GM19463 (cell line): ENCODE results near the gene CKMT2.

Experiments
- ATAC-seq: cut with Tn5 transposase; IDR thresholded peaks from one replicate; pipeline ENCODE4 v1.9.1; 2021; ENCODE audit warnings: mild to moderate bottlenecking, moderate library complexity; ENCODE audit not compliant: unreplicated experiment

CKMT2 gene

DNA sequence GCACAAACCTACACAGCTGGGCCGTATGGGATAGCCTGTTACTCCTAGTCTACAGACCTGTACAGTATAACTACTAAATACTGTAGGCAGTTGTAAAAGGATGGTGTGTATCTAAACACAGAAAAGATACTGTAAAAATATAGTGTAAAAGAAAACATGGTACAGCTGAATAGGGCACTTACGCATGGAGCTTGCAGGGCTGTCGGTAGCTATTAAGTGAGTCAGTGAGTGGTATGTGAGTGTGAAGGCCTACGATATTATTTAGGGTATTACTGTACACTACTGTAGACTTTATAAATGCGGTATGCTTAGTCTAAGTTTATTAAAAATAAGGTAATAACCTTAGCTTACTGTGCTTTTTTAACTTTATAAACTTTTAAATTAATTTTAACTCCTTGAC, 69.5 kb downstream of the CKMT2 start:
- no peak for ATAC-seq

DNA sequence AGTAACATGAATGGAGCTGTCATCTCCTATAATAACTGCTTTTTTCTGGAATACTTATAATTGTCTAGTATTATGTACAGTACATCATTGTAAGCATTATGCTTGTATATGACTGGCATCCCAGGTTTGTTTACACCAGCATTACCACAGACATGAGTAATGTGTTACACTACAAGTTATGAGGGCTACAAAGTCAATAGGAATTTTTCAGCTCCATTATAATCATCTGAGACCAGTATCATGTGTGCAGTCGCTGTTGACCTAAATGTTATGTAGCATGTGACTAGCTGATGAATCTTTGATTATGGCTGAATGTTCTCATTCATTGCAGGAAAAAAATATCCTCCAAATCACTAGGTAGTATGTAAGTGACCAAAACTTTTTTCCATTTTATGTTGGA, 70.4 kb downstream of the CKMT2 start:
- ATAC-seq = no peak

DNA sequence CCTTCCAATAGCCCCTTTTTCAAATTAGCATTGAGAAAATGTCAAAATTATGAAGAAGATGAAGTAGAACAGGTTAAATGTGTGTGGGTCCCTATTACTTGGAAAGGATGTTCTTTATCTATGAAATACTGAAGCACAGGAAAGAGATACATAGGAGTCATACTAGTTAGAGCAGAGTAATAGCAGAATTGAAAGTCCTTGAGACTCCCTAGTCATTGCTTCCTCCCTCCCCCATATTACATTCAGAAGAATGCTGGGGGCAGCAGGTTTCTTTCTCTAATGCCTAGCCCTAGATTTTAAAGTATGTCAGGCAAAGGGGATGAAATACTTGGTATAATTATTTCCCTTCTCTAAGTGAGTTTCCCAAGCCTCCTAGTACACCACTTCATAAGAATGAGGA, 72.7 kb downstream of the CKMT2 start:
- no peak for ATAC-seq

DNA sequence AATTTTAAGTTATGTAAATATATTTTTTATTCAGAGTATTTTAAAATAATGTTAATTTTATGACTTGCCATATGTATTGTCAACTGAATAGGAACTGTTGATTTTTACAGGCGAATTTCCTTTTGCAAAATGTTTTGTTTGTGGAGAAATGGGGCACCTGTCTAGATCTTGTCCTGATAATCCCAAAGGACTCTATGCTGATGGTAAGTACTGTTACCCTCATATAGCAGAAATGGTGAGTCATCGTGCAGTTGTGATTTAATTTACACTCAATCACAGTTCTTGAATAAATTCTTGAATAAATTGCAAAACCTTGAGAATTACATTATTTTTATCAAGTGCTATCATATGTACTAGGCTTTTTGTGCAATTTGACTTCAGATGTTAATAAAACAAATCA, 75.7 kb downstream of the CKMT2 start:
- no peak for ATAC-seq

DNA sequence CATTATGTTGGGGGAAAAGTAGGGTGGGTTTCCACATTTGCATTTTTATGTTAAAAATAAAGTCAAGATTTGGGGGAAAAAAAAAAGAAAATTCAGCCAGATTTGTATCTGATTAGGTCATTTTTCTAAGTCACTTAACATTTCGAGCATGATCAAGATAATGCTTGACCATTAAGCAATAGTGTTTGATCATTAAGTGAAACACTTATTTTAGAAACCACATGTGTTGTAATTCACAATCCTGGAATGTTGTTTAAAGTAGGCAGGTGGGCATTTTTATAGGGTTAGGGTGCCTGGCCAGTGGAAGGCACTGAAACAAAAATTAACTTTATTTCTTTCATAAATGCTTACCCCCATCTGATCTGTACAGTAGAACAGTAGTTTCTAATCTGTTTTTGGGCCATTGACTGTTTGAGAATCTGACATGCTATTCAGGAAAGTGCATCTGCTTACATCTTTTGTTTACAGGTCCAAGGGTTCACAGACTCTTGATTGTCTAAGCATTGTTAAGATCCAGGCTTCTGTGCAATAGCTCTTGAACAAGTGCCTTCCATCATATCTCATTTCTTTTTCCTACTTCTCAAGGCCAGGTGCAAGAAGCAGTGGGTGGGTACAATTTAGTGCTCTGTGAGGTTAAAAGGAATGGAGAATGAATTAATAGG, 77.4 kb downstream of the CKMT2 start:
- no peak for ATAC-seq

DNA sequence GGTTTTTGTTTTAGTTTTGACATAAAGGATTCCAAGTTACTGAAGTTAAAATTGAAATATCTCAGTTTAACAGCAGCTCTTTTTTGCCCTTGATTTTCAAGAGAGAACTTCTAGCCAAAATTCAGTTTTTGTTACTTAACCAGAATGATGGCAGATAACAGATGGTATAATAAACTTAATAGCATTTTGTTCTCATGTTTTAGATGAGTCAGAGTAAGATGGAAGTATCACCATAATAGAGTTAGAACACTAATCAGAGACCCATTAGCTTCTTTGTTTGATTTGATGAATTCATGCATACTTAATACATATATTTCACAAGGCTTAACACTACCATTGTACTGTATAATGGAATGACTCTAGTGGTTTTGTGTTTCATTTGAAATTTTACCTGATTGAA, 80.2 kb downstream of the CKMT2 start:
- ATAC-seq = no peak

DNA sequence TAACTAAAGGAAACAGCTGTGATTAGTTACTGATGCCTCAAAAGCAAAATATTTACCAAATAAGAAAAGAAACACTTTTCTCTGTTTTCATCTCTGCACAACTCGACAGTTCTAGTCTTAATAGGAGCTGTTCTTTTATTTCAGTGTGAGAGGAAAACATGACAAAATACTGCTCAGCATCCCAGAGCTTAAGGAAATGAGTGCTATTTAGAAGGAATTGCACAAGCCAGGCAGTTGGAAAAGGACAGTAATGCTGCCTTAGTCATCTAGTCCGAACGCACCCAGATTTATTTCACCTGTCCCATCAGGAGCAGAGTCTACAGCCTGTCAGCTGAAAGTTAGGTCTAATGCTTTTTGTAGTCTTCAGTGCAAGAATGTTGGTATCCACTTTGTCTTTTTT, 80.6 kb downstream of the CKMT2 start:
- ATAC-seq = no peak

DNA sequence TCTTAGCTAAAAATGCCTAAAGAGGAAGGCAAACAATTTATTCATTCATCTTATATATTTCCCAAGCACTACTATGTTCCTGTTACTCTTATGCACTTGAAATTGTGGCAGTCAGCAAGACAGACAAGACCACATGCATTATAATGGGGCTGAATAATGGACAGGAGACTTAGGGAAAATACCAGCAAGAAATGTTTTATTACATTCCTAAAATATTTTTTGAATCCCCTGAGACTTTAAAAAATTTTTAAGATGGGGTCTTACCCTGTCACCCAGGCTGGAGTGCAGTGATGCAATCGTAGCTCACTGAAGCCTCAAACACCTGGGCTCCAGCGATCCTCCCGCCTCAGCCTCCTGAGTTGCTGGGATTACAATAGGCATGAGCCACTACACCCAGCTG, 81.5 kb downstream of the CKMT2 start:
- ATAC-seq = no peak

DNA sequence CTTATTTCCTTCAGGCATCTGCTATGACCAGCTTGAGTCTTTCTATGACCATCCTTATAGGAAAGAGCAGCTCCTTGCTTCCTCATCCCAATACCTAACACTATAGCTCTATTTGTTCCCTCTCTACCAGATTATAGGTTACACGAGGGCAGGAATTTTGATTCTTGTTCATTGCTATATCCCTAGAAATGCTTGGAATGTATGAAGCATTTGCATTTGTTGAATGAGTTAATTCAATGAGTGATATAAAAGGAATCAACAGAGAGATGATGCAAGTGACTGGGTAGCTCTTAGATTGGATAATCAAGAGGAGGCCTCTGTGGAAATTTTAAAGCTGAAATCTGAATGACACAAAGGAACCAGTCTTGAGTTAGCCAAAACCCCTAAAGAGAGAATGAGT, 82.2 kb downstream of the CKMT2 start:
- ATAC-seq = no peak

DNA sequence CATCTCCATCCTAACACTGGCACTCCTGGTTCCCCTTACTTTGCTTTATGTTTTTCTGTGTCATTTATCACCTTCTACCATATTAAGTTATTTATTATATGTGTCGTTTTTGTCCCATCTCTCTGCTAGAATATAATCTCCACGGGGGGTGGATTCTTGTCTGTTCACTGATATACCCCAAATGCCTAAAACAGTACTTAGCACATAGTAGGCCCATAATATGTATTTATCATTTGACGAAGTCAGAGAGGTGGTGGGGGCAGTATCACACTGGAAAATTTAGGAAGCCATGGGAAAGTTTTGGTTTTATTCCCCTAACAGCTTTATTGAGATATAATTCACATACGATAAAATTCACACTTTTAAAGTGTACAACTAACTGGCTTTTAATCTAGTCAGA, 82.7 kb downstream of the CKMT2 start:
- no peak for ATAC-seq
